Activated CD4-positive, CD25-positive, alpha-beta regulatory T cell treated with anti-CD3 and anti-CD28 coated beads, Interleukin-2, amount 50 U/mL, for 24 hours (primary cell): Measurements from ENCODE around the gene MYO5C.
A peak's percentile ranks its signal among the peaks of the same experiment; 100 is the strongest.

Source experiments
- ATAC-seq, 2 donors: fragments of 150-1000 bp; cut with Tn5 transposase; one replicate each; pipeline ENCODE4 v1.10.0; 2021; ENCODE audit warnings: mild to moderate bottlenecking in 1 of 2, moderate library complexity in 1 of 2

Gene MYO5C

DNA sequence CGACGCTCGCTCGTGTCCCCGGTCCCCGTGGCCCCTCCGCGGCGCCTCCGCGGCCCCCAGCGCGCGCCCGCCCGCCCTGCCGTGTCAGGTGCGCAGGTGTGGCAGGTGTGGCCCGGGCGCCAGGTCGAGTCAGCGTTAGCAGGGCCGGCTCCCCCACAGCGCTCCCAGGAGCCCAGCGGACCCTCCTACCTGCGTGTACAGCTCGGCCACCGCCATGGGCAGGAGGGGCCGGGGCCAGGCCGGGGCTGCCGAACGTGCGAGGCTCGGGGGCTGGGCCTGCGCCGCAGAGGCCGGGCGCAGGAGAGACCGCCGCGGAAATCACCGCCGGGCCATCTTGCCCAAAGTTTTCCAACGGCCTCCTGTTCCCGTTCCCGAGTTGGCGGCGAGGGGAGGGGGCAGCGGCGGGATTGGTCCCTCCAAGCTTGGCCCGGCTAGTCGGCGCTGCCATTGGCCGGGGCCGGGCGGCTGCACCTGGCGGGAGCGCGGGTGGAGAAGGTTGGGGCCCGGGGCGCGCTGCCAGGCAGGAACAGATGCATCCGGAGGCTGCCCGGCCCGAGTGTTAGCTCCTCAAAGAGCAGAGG is at the start of gene MYO5C:
Gene MYO5C, minus strand, starts transcription at position 384 of the 581 bp plus-strand sequence. Its CDS starts 168 bp downstream, at position 216.
- ATAC-seq = peak; percentile 11 to 23

DNA sequence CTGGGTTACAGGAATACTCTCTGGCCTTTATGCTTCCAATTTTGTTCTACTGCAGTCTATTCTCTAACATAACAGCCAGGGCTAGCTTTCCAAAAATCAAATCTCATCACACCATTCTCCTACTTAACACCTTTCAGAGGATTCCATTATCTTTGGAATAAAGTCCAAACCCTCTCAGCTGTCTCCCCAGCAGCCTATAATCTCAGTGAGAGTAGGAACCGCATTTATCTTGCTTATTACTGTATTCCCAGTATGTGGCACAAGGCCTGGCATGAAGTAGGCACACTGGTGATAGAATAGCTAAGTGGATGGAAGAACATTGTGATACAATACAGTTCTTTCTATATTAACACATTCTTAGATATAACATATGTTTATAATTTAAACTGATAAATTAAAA is 49.0 kb upstream of the MYO5C start:
- ATAC-seq = no peak

GRCh38 chr15:52343831-52344230 is 48.2 kb upstream of the MYO5C start:
- ATAC-seq = no peak

DNA sequence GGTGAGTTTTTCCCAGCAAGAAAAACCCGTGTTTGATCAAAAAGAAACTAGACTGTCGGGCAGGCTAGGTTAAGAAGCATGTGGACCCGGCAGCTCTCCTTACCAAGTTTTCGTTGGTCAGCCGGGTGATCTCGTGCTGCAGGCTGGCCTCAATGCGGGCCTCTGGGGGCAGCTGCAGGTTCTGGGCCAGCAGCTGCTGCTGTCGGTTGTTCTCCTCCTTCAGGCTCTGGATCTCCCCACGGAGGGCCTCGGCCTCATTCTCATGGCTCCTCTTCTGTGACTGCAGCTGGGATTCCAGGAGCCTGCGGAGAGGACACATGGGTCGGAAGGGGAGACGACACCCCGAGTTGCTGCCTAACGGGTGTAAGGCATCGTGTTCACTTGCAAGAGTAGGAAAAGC is 44.5 kb upstream of the MYO5C start:
- ATAC-seq = no peak

GRCh38 chr15:52338891-52339290 is 43.3 kb upstream of the MYO5C start:
- no peak for ATAC-seq

DNA sequence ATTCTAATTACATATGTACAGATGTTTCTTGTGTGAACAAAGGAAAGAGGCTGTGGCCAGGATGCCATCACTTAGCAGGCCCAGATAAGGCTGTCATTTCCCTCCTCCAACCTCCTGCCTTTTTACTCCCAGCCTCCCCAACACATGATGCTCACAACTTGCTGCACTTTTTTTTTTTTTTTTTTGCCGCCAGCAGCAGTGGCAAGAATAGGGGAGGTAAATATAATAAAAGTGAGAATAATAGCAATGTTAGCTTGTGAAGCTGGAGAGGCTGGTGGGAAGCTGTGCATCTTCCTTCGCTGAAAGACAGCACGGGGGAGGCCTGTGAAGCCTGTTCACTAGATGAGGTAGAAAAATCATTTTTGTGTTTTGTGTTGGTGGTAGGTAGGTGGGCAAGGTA is 42.5 kb upstream of the MYO5C start:
- no peak for ATAC-seq

DNA sequence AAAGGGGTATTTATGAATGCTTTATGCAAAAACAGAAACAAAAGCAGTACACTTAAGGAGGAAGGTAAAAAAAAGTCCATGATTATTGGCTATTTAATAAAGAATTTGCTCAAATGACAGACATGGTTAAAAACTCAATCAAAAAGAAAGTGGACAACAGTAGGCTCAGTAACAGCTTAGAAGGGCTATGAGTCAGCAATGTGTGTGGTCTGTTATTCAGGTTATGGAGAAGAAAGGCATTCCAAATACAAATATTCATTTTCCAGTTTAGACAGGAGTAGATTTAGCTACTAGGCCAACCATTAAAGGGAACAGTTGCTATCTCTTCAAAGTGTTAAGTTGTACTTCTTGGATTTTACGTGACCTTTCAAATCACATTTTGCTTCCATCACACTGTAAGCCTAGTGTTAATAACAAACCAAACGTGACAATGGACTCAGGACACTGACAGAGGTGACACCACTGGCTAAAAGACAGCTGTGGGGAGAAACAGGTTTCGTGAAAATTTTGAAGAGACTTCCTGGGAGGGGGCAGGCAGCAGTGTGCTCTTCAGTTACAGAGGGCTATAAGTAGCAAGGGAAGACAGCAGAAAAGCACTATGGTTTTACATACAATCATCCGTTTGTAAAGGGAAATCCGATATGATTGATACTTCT is 41.7 kb upstream of the MYO5C start:
- no peak for ATAC-seq

DNA sequence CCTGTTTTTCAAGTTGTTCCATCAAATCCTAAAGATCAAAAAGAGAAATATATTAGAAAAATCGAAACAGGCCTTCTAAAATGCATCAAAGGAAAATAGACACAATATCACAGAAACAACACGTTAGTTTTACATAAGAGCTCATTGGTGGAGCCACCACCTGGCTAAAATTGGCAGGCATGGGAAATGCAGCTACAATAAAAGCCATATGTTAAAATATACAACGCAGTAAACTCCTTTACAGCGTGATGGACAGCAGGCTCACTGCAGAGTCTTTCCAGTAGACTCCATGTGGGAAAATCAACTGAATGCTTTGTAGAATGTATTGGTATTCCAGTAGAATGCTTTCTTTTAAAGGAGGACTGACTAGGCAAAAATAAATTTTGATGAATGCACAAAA is 40.9 kb upstream of the MYO5C start:
- no peak for ATAC-seq

DNA sequence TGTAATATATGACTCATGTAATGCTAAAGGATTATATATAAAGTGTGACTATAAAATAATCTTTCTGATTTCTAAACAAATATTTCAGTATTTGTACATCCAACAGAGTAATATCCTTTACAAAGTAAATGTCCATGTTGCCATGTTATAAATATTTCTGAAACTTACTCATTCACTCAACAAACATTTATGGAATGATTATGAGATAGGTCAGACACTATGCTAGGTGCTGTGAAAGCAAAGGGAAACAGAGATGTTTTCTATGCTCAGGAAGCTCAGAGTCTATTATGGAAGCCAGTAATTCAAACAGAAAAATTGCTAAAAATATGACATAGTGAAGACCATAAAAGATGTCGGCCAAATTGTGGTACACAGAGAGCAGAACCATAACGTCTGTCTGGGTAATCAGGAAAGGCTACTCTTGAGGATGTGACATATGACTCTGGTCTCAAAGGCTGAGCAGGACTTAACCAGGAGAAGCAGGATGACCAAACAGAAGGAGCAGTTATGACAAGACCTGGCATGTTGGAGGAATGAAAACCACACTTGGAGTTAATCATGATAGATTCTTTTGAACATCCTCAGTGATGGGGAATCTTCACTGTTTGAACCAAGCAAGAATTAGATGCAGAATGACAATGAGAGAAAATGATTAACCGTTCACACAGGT is 39.0 kb upstream of the MYO5C start:
- no peak for ATAC-seq

GRCh38 chr15:52331490-52332240 is 36.1 kb upstream of the MYO5C start:
- ATAC-seq = peak; percentile 99 to 100

- ATAC-seq = peak; percentile 22 to 30
Observed at GRCh38 chr15:52329987-52330386, 34.4 kb upstream of the MYO5C start.

GRCh38 chr15:52329150-52329549 is 33.5 kb upstream of the MYO5C start:
- no peak for ATAC-seq

GRCh38 chr15:52328680-52329079 is 33.1 kb upstream of the MYO5C start:
- no peak for ATAC-seq

GRCh38 chr15:52326756-52327155 is 31.2 kb upstream of the MYO5C start:
- no peak for ATAC-seq

GRCh38 chr15:52324109-52324508 is 28.5 kb upstream of the MYO5C start:
- no peak for ATAC-seq

GRCh38 chr15:52318729-52319500 is 23.3 kb upstream of the MYO5C start:
- no peak for ATAC-seq

DNA sequence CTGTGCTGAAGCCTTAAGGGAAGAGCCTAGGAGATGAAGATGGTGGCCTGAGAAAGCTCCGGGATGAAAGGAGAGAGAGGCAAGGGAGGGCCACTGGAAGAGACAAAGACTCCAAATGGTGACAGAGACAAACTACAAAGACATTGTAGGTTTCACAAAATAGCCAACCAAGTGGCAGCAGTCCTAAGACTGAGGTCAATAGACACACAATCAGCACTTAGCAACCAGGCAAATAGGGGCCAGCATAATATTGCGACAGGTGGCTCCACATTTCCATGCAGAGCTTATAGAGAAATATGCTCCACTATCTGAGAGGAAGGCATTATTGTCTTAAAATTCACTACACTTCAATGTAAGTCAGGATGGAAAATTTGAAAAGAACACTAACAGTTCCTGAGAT is 22.1 kb upstream of the MYO5C start:
- no peak for ATAC-seq

GRCh38 chr15:52317022-52317421 is 21.4 kb upstream of the MYO5C start:
- ATAC-seq = no peak

- peak in 1 of 2 donors; percentile 27 for ATAC-seq
Observed at GRCh38 chr15:52309154-52309548, 13.5 kb upstream of the MYO5C start.

DNA sequence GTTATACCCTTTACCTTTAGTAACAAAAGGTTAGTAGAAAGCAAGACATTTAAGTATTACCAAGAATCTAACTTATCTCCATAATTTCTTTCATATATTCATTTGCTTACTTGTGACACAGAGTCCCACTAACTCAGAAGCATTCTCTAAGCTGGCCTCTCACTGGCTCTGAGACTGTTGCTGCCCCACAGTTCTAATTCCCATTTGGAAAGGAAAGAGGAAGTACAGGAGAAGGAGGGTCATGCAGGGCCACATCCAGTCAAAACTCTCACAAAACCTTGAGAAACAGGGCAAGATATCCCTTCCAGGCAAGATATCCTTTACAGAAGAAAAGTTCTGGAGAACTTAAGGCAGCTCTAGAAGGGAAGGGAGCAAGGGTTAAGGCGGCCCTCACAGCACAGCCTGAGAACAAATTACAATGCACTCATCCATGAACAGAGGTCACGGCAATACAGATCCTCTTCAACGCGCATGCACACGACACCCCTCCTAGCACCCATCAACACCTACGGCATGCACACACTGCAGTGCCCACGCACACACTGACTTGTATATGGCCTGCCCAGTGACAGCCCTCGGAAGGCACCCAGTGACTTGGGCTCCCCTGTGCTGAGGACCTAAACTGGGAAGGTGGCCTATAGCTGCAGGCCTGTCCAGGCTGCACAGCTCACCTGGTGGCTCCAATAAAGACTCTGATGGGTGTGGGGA is 13.0 kb upstream of the MYO5C start:
- ATAC-seq = no peak

- no peak for ATAC-seq
Observed at GRCh38 chr15:52307847-52308246, 12.2 kb upstream of the MYO5C start.

GRCh38 chr15:52306270-52306669 is 10.7 kb upstream of the MYO5C start:
- ATAC-seq = peak; percentile 51 to 58
